Stimulated activated CD8-positive, alpha-beta memory T cell treated with anti-CD3 and anti-CD28 coated beads, Interleukin-4, amount 100 ng/mL, for 1 hour (primary cell): ENCODE data around the gene CRY2.

ENCODE experiments used
- DNase-seq, 2 donors: peaks; one replicate each; pipeline ENCODE4 v3.0.0-alpha.2; 2020; ENCODE audit warnings: low read depth in 2 of 2, low spot score in 1 of 2

CRY2 gene

GRCh38 chr11:45929486-45930030, 82.3 kb downstream of the CRY2 start:
- no peak for DNase-seq

- DNase-seq, result no peak
These were observed 82.9 kb downstream of the CRY2 start for GRCh38 chr11:45930031-45930794.

GRCh38 chr11:45930951-45931570, 83.8 kb downstream of the CRY2 start:
- no peak for DNase-seq

- DNase-seq, result no peak
These were observed 84.5 kb downstream of the CRY2 start for GRCh38 chr11:45931739-45932138.

- DNase-seq, result no peak
These were observed 84.9 kb downstream of the CRY2 start for GRCh38 chr11:45932217-45932616.
